GM23338 (cell line): Measurements from ENCODE around the gene SLX4IP. TPM values are rescaled to one million over a fixed set of nuclear protein-coding genes. Genes with fewer than 3 reads are reported as not detected.

Experiments
- ATAC-seq: fragments of 200-7000 bp; cut with Tn5 transposase; 3 replicates; pipeline ENCODE4 v1.9.1; 2020
- DNase-seq: peaks from one replicate; pipeline ENCODE4 v3.0.0-alpha.2; 2015; ENCODE audit warnings: low spot score
- H2AFZ ChIP-seq: fragments of 200-600 bp; sonication (generic); 2 replicates; pipeline ENCODE4 v1.8.0; 2016; ENCODE audit warnings: antibody characterized with exemption, mild to moderate bottlenecking, moderate library complexity
- H3F3A ChIP-seq: fragments of 200-600 bp; sonication (generic); replicated peaks from 2 replicates; pipeline ENCODE4 v1.8.0; 2017; ENCODE audit warnings: antibody characterized with exemption, mixed run types, low read depth
- H3K27ac ChIP-seq: fragments of 200-600 bp; sonication (generic); 2 replicates; pipeline ENCODE4 v1.6.1; 2016; ENCODE audit warnings: low read depth
- H3K27me3 ChIP-seq: fragments of 200-600 bp; sonication (generic); 2 replicates; pipeline ENCODE4 v1.8.0; 2016; ENCODE audit warnings: mild to moderate bottlenecking, mixed run types, moderate library complexity; ENCODE audit not compliant: insufficient read depth
- H3K36me3 ChIP-seq: fragments of 200-600 bp; sonication (generic); 2 replicates; pipeline ENCODE4 v1.8.0; 2016; ENCODE audit warnings: mild to moderate bottlenecking; ENCODE audit not compliant: insufficient read depth
- H3K4me1 ChIP-seq: fragments of 200-600 bp; sonication (generic); 2 replicates; pipeline ENCODE4 v1.8.0; 2016; ENCODE audit warnings: mild to moderate bottlenecking, moderate library complexity; ENCODE audit not compliant: insufficient read depth
- H3K4me2 ChIP-seq: fragments of 200-600 bp; sonication (generic); 2 replicates; pipeline ENCODE4 v1.7.1; 2017; ENCODE audit warnings: mixed run types
- H3K4me3 ChIP-seq: fragments of 200-600 bp; sonication (generic); 2 replicates; pipeline ENCODE4 v1.6.1; 2016; ENCODE audit warnings: mixed run types
- H3K79me2 ChIP-seq: fragments of 200-600 bp; sonication (generic); replicated peaks from 2 replicates; pipeline ENCODE4 v1.8.0; 2017; ENCODE audit warnings: mild to moderate bottlenecking; ENCODE audit not compliant: insufficient read depth
- H3K9me2 ChIP-seq: fragments of 200-600 bp; sonication (generic); 2 replicates; pipeline ENCODE4 v1.8.0; 2017; ENCODE audit not compliant: insufficient read depth
- H4K20me1 ChIP-seq: fragments of 200-600 bp; sonication (generic); replicated peaks from 2 replicates; pipeline ENCODE4 v1.8.0; 2017; ENCODE audit warnings: mild to moderate bottlenecking; ENCODE audit not compliant: insufficient read depth
- H3K27ac Mint-ChIP-seq: 2 replicates; pipeline ENCODE4 v1.8.0; 2020; ENCODE audit warnings: inconsistent platforms, mild to moderate bottlenecking, moderate library complexity, mixed read lengths
- H3K27me3 Mint-ChIP-seq: 3 replicates; pipeline ENCODE4 v1.8.0; 2022; ENCODE audit warnings: low read depth, mild to moderate bottlenecking, moderate library complexity, mixed read lengths, inconsistent platforms; ENCODE audit not compliant: insufficient read depth, poor library complexity
- H3K36me3 Mint-ChIP-seq: 3 replicates; pipeline ENCODE4 v1.8.0; 2021; ENCODE audit warnings: low read depth, mild to moderate bottlenecking, inconsistent platforms, moderate library complexity, mixed read lengths
- H3K4me1 Mint-ChIP-seq: 3 replicates; pipeline ENCODE4 v1.8.0; 2020; ENCODE audit warnings: mild to moderate bottlenecking, inconsistent platforms, mixed read lengths
- H3K4me3 Mint-ChIP-seq: 3 replicates; pipeline ENCODE4 v1.8.0; 2021; ENCODE audit warnings: moderate library complexity, mild to moderate bottlenecking, inconsistent platforms, mixed read lengths
- H3K9me3 Mint-ChIP-seq: 3 replicates; pipeline ENCODE4 v1.8.0; 2020; ENCODE audit warnings: moderate library complexity, mild to moderate bottlenecking, inconsistent platforms, mixed read lengths
- CREB1 ChIP-seq: fragments of 250-450 bp; sonication (Bioruptor Pico); IDR thresholded peaks from 2 replicates; pipeline ENCODE4 v1.5.0; 2020; ENCODE audit warnings: low read depth, mild to moderate bottlenecking, moderate library complexity
- CTCF ChIP-seq, 2 experiments: fragments of 200-600 bp in 1 of 2; sonication (generic) in 1 of 2; conservative IDR thresholded peaks; 2 replicates each; pipeline versions ENCODE4 v1.5.1 to v1.6.1; 2016 to 2017; ENCODE audit warnings: antibody characterized with exemption in 2 of 2, low read depth in 2 of 2, mild to moderate bottlenecking in 2 of 2, moderate library complexity in 1 of 2
- ETS1 ChIP-seq: IDR thresholded peaks from 2 replicates; pipeline ENCODE4 v1.6.1; 2016; ENCODE audit warnings: antibody characterized with exemption
- EZH2 ChIP-seq: fragments of 200-600 bp; sonication (generic); IDR thresholded peaks from one replicate; pipeline ENCODE4 v1.8.0; 2017; ENCODE audit warnings: antibody characterized with exemption, mild to moderate bottlenecking, low read depth; ENCODE audit not compliant: unreplicated experiment
- EZH2phosphoT487 ChIP-seq: fragments of 200-600 bp; sonication (generic); IDR thresholded peaks from one replicate; pipeline ENCODE4 v1.8.1; 2018; ENCODE audit warnings: antibody characterized with exemption; ENCODE audit not compliant: unreplicated experiment
- JUNB ChIP-seq: IDR thresholded peaks from one replicate; pipeline ENCODE4 v1.6.1; 2016; ENCODE audit warnings: antibody characterized with exemption; ENCODE audit not compliant: unreplicated experiment
- NANOG ChIP-seq: IDR thresholded peaks from 2 replicates; pipeline ENCODE4 v1.6.1; 2016; ENCODE audit warnings: antibody characterized with exemption, borderline replicate concordance
- POLR2AphosphoS5 ChIP-seq: IDR thresholded peaks from 2 replicates; pipeline ENCODE4 v1.6.1; 2016; ENCODE audit warnings: antibody characterized with exemption, low read depth
- REST ChIP-seq: IDR thresholded peaks from one replicate; pipeline ENCODE4 v1.6.1; 2018; ENCODE audit warnings: antibody characterized with exemption; ENCODE audit not compliant: unreplicated experiment
- STAT1 ChIP-seq: IDR thresholded peaks from one replicate; pipeline ENCODE4 v1.6.1; 2016; ENCODE audit warnings: antibody characterized with exemption; ENCODE audit not compliant: unreplicated experiment
- ZNF114 ChIP-seq: fragments of 250-450 bp; sonication (Bioruptor Pico); IDR thresholded peaks from 2 replicates; pipeline ENCODE4 v1.5.0; 2020; ENCODE audit warnings: mild to moderate bottlenecking, moderate library complexity
- ZNF331 ChIP-seq: fragments of 250-450 bp; sonication (Bioruptor Pico); IDR thresholded peaks from 2 replicates; pipeline ENCODE4 v1.5.0; 2020; ENCODE audit warnings: low read depth, mild to moderate bottlenecking, moderate library complexity
- polyA plus RNA-seq: library from polyadenylated mRNA; unstranded; fragments of >200 nt; fragmentation: Nextera tagmentation; extraction: Ambion mirVana; gene quantifications from 2 replicates; pipeline ENCODE4 v1.2.1, GENCODE V29; 2016
- total RNA-seq: library from RNA; depleted of rRNA; stranded (reverse); fragments of >200 nt; shearing (Covaris generic); gene quantifications from 2 replicates; pipeline ENCODE4 v1.2.3, GENCODE V29; 2014

The SLX4IP gene
- total and polyA plus RNA-seq, 2 experiments from 2014 or later, result 9.1 to 9.8 TPM

GRCh38 chr20:10640897-10641296 is 205.8 kb downstream of the SLX4IP start:
- H3K36me3 Mint-ChIP-seq, result peaks cover 84% of the 10 kb centered on the region
- TF ChIP-seq CTCF (conservative IDR thresholded peaks at IDR 0.05; ENCODE audit: low read depth in 2 of 2) (no peak), ZNF114 (CRISPR knock-in tag) (no peak)
- Histone ChIP-seq H3F3A (no peaks in the 10 kb centered on the region), H3K36me3 (peaks cover 61% of the 10 kb centered on the region), H3K4me1 (peaks cover 26% of the 10 kb centered on the region), H3K4me2 (no peak overlapping the region), H3K9me2 (no peaks in the 10 kb centered on the region; the same call in 1 of the 2 replicates), H3K4me3 (no peak overlapping the region), H3K27me3 (no peaks in the 10 kb centered on the region), H3K79me2 (0 out of 2 replicates have a peak, but pooled peaks cover 3% of the 10 kb centered on the region), H3K27ac (no peak overlapping the region), H2AFZ (no peak overlapping the region), H4K20me1 (0 out of 2 replicates have a peak, but pooled peaks cover 2% of the 10 kb centered on the region)
- H3K4me3 Mint-ChIP-seq, result no peak overlapping the region
- peaks cover 6% of the 10 kb centered on the region for H3K27me3 Mint-ChIP-seq
- DNase-seq (no peak), ATAC-seq (no peak)
- peaks cover 36% of the 10 kb centered on the region for H3K4me1 Mint-ChIP-seq
- 0 out of 2 replicates have a peak overlapping the region, but pooled peaks have one; percentile 15 for H3K27ac Mint-ChIP-seq
- no peaks in the 10 kb centered on the region for H3K9me3 Mint-ChIP-seq

GRCh38 chr20:10641467-10641866 is 206.4 kb downstream of the SLX4IP start:
- DNase-seq (no peak), ATAC-seq (no peak)
- Histone ChIP-seq H3K4me1 (peaks cover 22% of the 10 kb centered on the region), H3K27ac (no peak overlapping the region), H3K79me2 (0 out of 2 replicates have a peak, but pooled peaks cover 3% of the 10 kb centered on the region), H3F3A (no peaks in the 10 kb centered on the region), H2AFZ (no peak overlapping the region), H3K4me3 (no peak overlapping the region), H3K4me2 (no peak overlapping the region), H4K20me1 (0 out of 2 replicates have a peak, but pooled peaks cover 2% of the 10 kb centered on the region), H3K27me3 (no peaks in the 10 kb centered on the region), H3K36me3 (peaks cover 61% of the 10 kb centered on the region), H3K9me2 (no peaks in the 10 kb centered on the region; the same call in 1 of the 2 replicates)
- H3K27ac Mint-ChIP-seq, result no peak overlapping the region
- H3K9me3 Mint-ChIP-seq, result no peaks in the 10 kb centered on the region
- H3K4me1 Mint-ChIP-seq, result peaks cover 31% of the 10 kb centered on the region
- peaks cover 87% of the 10 kb centered on the region for H3K36me3 Mint-ChIP-seq
- H3K27me3 Mint-ChIP-seq, result peaks cover 6% of the 10 kb centered on the region
- H3K4me3 Mint-ChIP-seq, result no peak overlapping the region
- TF ChIP-seq CREB1, result no peak
- no peak for TF ChIP-seq NANOG
- no peak for TF ChIP-seq CTCF (conservative IDR thresholded peaks at IDR 0.05; ENCODE audit: low read depth in 2 of 2)
- no peak for TF ChIP-seq EZH2phosphoT487
- TF ChIP-seq EZH2, result no peak
- TF ChIP-seq ZNF114 (CRISPR knock-in tag), result no peak
- TF ChIP-seq ZNF331 (CRISPR knock-in tag), result no peak
- no peak for TF ChIP-seq JUNB
- TF ChIP-seq ETS1, result no peak
- TF ChIP-seq REST, result no peak
- TF ChIP-seq POLR2AphosphoS5, result no peak
- TF ChIP-seq STAT1, result no peak
